Esophagus muscularis mucosa (tissue), 4 donors: ENCODE data around the gene AMOTL2. TPM values are rescaled to one million over a fixed set of nuclear protein-coding genes. Genes with fewer than 3 reads are reported as not detected.

ENCODE experiments used
- DNase-seq: peaks from one replicate; pipeline ENCODE4 v3.0.0-alpha.2; 2017; ENCODE audit errors: extremely low spot score
- H3K27ac ChIP-seq, 4 donors: fragments of 200-600 bp; sonication (generic); replicated peaks in 1 of 4; 1 replicate in 3 of 4; 2 replicates in 1 of 4; pipeline ENCODE4 v1.5.1; 2016 to 2019; ENCODE audit warnings: mild to moderate bottlenecking in 1 of 4
- H3K27me3 ChIP-seq, 4 donors: fragments of 200-600 bp; sonication (generic); one replicate each; pipeline versions ENCODE4 v1.5.1 to v1.6.0; 2016 to 2019
- H3K36me3 ChIP-seq, 4 donors: fragments of 200-600 bp; sonication (generic); one replicate each; pipeline ENCODE4 v1.5.1; 2016 to 2019
- H3K4me1 ChIP-seq, 4 donors: fragments of 200-600 bp; sonication (generic); one replicate each; pipeline ENCODE4 v1.5.1; 2016 to 2019
- H3K4me3 ChIP-seq, 4 donors: fragments of 200-600 bp; sonication (generic); 1 replicate in 2 of 4; 2 replicates in 2 of 4; pipeline ENCODE4 v1.5.1; 2016 to 2019; ENCODE audit warnings: mild to moderate bottlenecking in 4 of 4, moderate library complexity in 1 of 4
- H3K9me3 ChIP-seq, 4 donors: fragments of 200-600 bp; sonication (generic); 1 replicate in 3 of 4; 2 replicates in 1 of 4; pipeline ENCODE4 v1.5.1; 2016 to 2019
- CTCF ChIP-seq, 3 experiments: fragments of 200-600 bp in 2 of 3; fragments of 450-650 bp in 1 of 3; sonication (generic) in 2 of 3; IDR thresholded peaks; one replicate each; pipeline ENCODE4 v1.5.1; 2017 to 2019; ENCODE audit warnings: antibody characterized with exemption in 3 of 3, mild to moderate bottlenecking in 2 of 3, moderate library complexity in 1 of 3
- EP300 ChIP-seq: sonication (generic); formaldehyde crosslinking; IDR thresholded peaks from one replicate; pipeline ENCODE4 v1.6.1; 2017; ENCODE audit warnings: antibody characterized with exemption
- POLR2A ChIP-seq: fragments of 450-650 bp; IDR thresholded peaks from one replicate; pipeline ENCODE4 v1.6.1; 2017; ENCODE audit warnings: antibody characterized with exemption, moderate library complexity, mild to moderate bottlenecking, low read depth
- POLR2AphosphoS5 ChIP-seq, 2 donors: sonication (generic); formaldehyde crosslinking; IDR thresholded peaks; one replicate each; pipeline ENCODE4 v1.6.1; 2017; ENCODE audit warnings: antibody characterized with exemption in 2 of 2
- WGBS: methylation state at CpG from one replicate; pipeline ENCODE4 v1.1.5; 2018; 5-methylcytosine and 5-hydroxymethylcytosine counted together
- intact Hi-C: fragments of 100-400 bp; cut with DNase I; formaldehyde crosslinking; loops from one replicate; pipeline ENCODE4 v1.15.1; 2023
- total RNA-seq, 4 donors: library from RNA; depleted of rRNA; stranded (reverse); fragments of >200 nt; gene quantifications; one replicate each; pipeline versions ENCODE4 v1.1.0 to v1.2.1, GENCODE V29; 2016

The AMOTL2 gene
- total RNA-seq, 4 donors from 2014 or later: 111 to 313 (median 155) TPM

GRCh38 chr3:134332344-134332743, 41.9 kb downstream of the AMOTL2 start:
- no peak overlapping the region for H3K4me3 ChIP-seq
- DNase-seq: no peak
- peak overlapping the region; percentile 81 to 93 (median 86) for H3K27ac ChIP-seq
- H3K27me3 ChIP-seq: no peaks in the 10 kb centered on the region
- 79% methylated on average over 6 of the region's 6 CpGs for WGBS
- peaks cover 74 to 97% (median 94%) of the 10 kb centered on the region in 4 donors for H3K4me1 ChIP-seq
- H3K36me3 ChIP-seq: no peaks in the 10 kb centered on the region
- TF ChIP-seq CTCF (IDR thresholded peaks at IDR 0.05) (no peak), POLR2A (no peak), EP300 (no peak), POLR2AphosphoS5 (IDR thresholded peaks at IDR 0.05) (no peak)
- H3K9me3 ChIP-seq: no peaks in the 10 kb centered on the region
- intact Hi-C loops: no loop called here

- Histone ChIP-seq H3K4me3 (peak overlapping the region in 1 of 4 donors; percentile 15), H3K36me3 (no peaks in the 10 kb centered on the region), H3K27ac (peak overlapping the region; percentile 81 to 93 (median 86)), H3K9me3 (no peaks in the 10 kb centered on the region), H3K27me3 (no peaks in the 10 kb centered on the region), H3K4me1 (peaks cover 74 to 97% (median 94%) of the 10 kb centered on the region in 4 donors)
- no peak for TF ChIP-seq POLR2AphosphoS5 (IDR thresholded peaks at IDR 0.05)
- TF ChIP-seq POLR2A: no peak
- WGBS: 51% methylated on average over 5 of the region's 5 CpGs
- intact Hi-C loops: no loop called here
- no peak for DNase-seq
These were observed 42.4 kb downstream of the AMOTL2 start for GRCh38 chr3:134331811-134332199.

- Histone ChIP-seq H3K27ac (peak overlapping the region; percentile 81 to 93 (median 86)), H3K27me3 (no peaks in the 10 kb centered on the region), H3K36me3 (no peaks in the 10 kb centered on the region), H3K4me3 (peak overlapping the region in 1 of 4 donors; percentile 15), H3K4me1 (peaks cover 74 to 97% (median 94%) of the 10 kb centered on the region in 4 donors), H3K9me3 (no peaks in the 10 kb centered on the region)
- TF ChIP-seq CTCF (IDR thresholded peaks at IDR 0.05) (no peak), POLR2A (no peak), POLR2AphosphoS5 (IDR thresholded peaks at IDR 0.05) (peak in 1 of 2 donors; percentile 77)
- 53% methylated on average over 6 of the region's 6 CpGs for WGBS
- intact Hi-C loops: no loop called here
- no peak for DNase-seq
These were observed 43.1 kb downstream of the AMOTL2 start for GRCh38 chr3:134330883-134331810.

- TF ChIP-seq POLR2AphosphoS5 (IDR thresholded peaks at IDR 0.05): no peak
- no peak for TF ChIP-seq EP300
- TF ChIP-seq CTCF (IDR thresholded peaks at IDR 0.05): no peak
- no peak for TF ChIP-seq POLR2A
- no peaks in the 10 kb centered on the region for H3K27me3 ChIP-seq
- DNase-seq: no peak
- no peaks in the 10 kb centered on the region for H3K9me3 ChIP-seq
- H3K4me3 ChIP-seq: no peak overlapping the region
- H3K36me3 ChIP-seq: no peaks in the 10 kb centered on the region
- H3K4me1 ChIP-seq: peaks cover 63 to 86% (median 81%) of the 10 kb centered on the region in 4 donors
- 89% methylated on average over 1 of the region's 1 CpG for WGBS
- H3K27ac ChIP-seq: peak overlapping the region; percentile 74 to 93 (median 84)
- intact Hi-C loops: no loop called here
These were observed 45.4 kb downstream of the AMOTL2 start for GRCh38 chr3:134328846-134329245.

- Histone ChIP-seq H3K27ac (peak overlapping the region; percentile 74 to 93 (median 82)), H3K27me3 (no peaks in the 10 kb centered on the region), H3K9me3 (no peaks in the 10 kb centered on the region), H3K4me1 (peaks cover 56 to 79% (median 74%) of the 10 kb centered on the region in 4 donors), H3K36me3 (no peaks in the 10 kb centered on the region), H3K4me3 (no peak overlapping the region)
- WGBS: 76% methylated on average over 6 of the region's 6 CpGs
- DNase-seq: no peak
- no peak for TF ChIP-seq POLR2AphosphoS5 (IDR thresholded peaks at IDR 0.05)
- TF ChIP-seq CTCF (IDR thresholded peaks at IDR 0.05): no peak
- intact Hi-C loops: no loop called here
These were observed 46.1 kb downstream of the AMOTL2 start for GRCh38 chr3:134328147-134328591.
